GM18498 (cell line): ENCODE measurements around the gene TH.

Experiments used
- ATAC-seq: cut with Tn5 transposase; IDR thresholded peaks from one replicate; pipeline ENCODE4 v1.9.1; 2021; ENCODE audit warnings: mild to moderate bottlenecking, moderate library complexity; ENCODE audit not compliant: unreplicated experiment

The TH gene

GRCh38 chr11:2163428-2163978, 8.1 kb downstream of the TH start:
- ATAC-seq = no peak

DNA sequence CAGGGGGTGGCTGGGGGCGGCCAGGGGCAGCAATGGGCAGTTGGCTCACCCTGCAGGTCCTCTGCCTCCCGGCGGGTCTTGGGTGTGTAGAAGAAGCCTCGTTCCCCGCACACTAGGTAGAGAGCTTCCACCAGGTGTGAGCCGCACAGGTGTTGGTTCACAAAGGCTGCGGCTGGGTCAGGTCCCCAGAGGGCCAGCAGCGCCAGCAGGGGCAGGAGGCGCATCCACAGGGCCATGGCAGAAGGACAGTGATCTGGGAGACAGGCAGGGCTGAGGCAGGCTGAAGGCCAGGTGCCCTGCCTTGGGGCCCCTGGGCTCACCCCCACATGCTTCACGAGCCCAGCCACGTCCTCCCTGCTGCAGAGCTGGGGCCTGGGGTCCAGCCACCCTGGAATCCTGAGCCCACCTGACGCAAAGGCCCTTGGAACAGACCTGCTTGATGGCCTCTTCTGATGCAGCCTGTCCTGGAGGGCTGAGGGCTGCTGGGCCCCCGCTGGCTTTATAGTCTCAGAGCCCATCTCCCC, 10.8 kb downstream of the TH start, which contains the start of gene INS:
Gene INS (minus strand): TSS at position 474 of the 524 bp plus-strand sequence. CDS start 238 bp downstream, at position 236.
- ATAC-seq = no peak

- ATAC-seq = no peak
These were observed 11.8 kb downstream of the TH start for GRCh38 chr11:2159536-2160413.

DNA sequence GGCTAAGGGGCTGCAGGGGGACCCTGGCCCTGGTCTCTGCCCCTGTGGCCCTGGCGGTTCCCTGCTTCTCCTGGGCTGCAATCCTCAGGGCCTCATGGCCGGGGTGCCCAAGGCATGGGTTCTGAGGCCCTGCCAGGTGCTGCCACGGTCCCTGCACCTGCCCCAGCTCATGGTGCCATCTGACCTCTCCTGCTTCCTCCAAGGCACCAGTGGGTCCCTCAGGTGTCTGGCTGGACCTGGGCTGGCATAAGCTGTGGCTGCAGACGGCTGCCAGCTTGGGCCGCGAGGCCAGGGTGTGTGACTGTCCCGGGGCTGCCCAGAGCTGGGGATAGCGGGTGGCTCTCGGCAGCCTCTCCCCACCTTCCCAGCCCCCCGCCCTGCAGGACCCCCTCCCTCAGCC, 12.6 kb downstream of the TH start:
- ATAC-seq = no peak

DNA sequence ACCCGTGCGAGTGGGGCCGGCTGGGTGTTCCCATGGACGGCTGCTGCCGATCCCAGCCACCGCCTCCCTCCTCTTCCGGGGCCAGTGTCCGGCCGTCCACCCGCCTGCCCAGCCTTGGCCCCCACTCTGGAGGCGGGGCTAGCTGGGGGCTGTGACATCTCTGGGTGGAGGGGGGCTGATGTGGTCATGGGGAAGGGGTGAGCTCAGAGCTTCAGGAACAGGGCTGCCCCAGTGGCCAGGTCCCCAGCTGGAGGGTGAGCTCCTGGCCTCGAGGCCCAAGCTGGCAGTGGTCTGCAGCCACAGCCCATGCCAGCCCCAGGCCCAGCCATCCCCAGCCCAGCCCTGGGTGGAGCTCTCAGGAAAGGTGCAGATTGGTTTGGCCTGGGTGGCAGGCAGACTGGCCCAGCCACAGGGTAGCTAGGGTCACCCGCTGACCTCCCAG, 13.3 kb downstream of the TH start:
- no peak for ATAC-seq

DNA sequence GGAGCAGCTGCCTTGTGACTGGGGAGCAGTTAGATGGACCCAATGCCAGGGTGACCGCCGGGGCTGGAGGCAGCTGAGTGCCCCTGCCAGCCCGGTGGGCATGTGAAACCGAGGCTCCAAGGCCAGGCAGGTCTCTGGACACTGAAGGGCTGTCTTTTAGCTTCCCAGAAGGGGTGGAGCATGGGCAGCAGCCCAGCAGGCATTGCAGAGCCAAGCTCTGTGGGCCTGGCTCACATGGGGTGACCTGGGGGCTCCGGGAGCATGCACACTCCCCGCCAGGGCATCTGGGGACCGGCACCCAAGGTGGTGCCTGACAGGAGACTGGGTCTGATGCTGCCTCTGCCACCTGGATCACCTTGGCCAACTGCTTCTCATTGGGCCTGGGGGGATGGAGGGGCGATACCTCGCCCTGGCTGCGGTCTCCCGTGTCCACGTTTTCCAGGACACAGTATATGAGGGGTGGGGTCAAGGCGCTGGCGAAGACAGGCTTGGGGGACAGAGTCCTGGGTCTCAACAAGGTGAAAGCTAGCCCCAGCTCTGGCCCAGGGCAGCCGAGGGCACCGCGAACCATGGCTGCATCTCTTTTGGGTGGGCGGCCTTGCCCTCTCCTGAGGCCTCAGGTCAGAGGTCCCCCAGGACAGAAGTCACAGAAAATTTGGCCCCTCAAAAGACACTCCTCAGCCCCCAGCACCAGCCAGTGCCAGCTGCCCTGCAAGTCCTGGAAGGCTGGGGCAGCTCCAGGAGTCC, 14.1 kb downstream of the TH start:
- no peak for ATAC-seq

- ATAC-seq = no peak
These were observed 15.0 kb downstream of the TH start for GRCh38 chr11:2156416-2157182.

- ATAC-seq = no peak
These were observed 16.1 kb downstream of the TH start for GRCh38 chr11:2155511-2155910.

GRCh38 chr11:2154889-2155288, 16.7 kb downstream of the TH start:
- no peak for ATAC-seq

GRCh38 chr11:2154195-2154585, 17.4 kb downstream of the TH start:
- ATAC-seq = no peak

- ATAC-seq = no peak
These were observed 17.9 kb downstream of the TH start for GRCh38 chr11:2153581-2154194.

- ATAC-seq = peak; percentile 46
These were observed 19.9 kb downstream of the TH start for GRCh38 chr11:2151500-2152257.

GRCh38 chr11:2149864-2150847, 21.5 kb downstream of the TH start:
- ATAC-seq = no peak

DNA sequence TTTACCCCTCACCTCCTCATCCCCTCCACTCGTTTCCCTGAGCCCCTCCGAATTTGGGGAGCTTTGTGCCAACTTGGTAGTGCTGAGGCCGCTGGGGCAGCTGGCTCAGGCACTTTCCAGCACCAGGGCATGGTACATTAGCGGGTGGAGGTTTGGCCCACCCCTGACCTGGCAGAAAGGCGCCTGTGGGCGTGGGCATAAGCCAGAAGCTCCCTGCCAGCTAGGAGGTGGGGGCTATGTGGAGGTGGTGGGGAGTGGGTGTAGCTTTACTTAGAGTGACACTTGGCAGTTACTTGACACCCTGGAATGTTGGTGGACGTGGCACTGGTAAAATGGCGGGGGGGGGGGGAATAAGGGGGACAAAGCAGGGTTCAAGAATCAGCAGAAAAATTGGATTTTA, 22.2 kb downstream of the TH start:
- no peak for ATAC-seq

- ATAC-seq = no peak
These were observed 23.0 kb downstream of the TH start for GRCh38 chr11:2148595-2148994.

- ATAC-seq = no peak
These were observed 24.2 kb downstream of the TH start for GRCh38 chr11:2147391-2147790.

- no peak for ATAC-seq
These were observed 25.6 kb downstream of the TH start for GRCh38 chr11:2146051-2146450.

DNA sequence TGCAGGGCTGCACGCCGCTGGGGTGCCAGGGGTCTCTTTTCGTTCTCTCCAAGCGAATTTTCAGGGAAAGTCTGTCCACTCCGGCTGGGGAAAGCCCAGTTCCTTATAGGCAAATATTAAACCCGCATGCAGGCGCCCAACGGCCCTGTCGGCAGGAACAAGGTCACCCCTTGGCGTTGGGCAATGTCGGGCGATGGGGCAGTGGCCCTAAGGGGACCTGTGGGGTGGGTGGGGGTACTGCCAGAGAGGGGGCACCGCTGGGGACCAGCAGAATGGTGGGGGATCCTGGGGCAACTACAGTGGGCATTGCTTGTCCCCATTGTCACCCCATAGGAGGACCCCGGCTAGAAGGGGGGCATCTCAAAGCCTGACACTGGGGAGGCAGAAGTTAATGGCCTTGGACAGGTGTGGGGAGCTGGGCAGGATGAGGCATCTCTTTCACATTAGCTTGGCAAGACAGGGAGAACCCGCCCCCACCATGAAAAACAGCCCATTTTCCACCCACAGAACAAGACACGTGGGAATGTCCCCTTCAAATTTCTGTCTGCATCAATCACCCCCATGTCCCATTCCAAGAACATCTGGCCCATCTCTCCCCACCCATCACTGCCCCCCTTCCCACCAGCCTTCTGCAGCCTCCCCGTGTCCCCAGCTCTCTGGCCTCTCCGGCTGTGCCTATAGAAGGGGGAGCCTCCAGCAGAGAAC, 26.9 kb downstream of the TH start:
- no peak for ATAC-seq
